GM18951 (cell line): ENCODE results near the gene SEPTIN3.

ENCODE experiments used
- POLR2A ChIP-seq: IDR thresholded peaks from 4 replicates; pipeline ENCODE4 v1.6.1; 2011; ENCODE audit warnings: mild to moderate bottlenecking; ENCODE audit not compliant: insufficient read length, insufficient read depth; ENCODE audit errors: extremely low read depth
- in situ Hi-C: fragments of 300-500 bp; cut with MboI; formaldehyde crosslinking; loops from one replicate; pipeline ENCODE4 v1.12.0; 2022; ENCODE audit warnings: low sequenced_read_pairs, mixed read lengths, inconsistent platforms; ENCODE audit not compliant: unreplicated experiment

SEPTIN3 gene

GRCh38 chr22:41932353-41932752, 36.9 kb upstream of the SEPTIN3 start:
- TF ChIP-seq POLR2A, result peak; percentile 15
- in situ Hi-C loops, result no loop called here

DNA sequence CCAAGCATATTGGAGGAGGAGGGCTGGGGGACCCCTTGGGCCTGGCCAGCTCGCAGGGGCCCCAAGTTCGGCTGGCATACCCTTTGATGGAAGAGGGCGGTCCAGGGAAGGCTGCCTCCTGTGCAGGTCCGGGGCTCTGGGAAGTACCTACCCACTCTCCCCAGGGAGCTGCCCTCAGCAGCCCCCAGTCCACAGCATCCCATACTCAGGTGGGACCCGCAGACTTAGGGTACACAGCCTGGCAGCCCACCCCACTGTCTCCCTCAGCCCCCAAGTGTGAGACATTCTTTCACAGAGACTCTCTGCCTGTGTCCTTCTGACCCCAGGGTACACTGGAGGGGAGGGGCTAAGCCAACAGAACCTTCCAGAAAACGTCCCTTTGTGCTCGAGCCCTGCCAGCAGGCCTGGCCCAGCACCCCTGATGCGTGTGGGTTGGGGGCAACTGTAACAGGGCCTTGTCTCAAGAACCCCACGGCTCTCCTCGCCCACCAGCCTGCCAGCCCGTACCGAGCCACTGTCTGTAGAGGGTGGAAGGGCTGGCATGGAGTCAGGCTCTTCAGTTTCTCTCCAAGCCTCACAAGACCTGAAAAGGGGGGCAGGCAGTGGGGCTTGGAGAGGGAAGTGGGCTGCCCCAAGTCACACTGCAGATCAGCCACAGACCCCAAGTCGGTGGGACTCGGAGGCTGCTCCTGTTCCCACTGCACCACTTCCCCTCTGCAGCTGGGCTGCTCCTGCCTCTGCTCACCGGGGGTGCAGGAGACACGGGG, 35.6 kb upstream of the SEPTIN3 start:
- TF ChIP-seq POLR2A, result no peak
- in situ Hi-C loops, result no loop called here

DNA sequence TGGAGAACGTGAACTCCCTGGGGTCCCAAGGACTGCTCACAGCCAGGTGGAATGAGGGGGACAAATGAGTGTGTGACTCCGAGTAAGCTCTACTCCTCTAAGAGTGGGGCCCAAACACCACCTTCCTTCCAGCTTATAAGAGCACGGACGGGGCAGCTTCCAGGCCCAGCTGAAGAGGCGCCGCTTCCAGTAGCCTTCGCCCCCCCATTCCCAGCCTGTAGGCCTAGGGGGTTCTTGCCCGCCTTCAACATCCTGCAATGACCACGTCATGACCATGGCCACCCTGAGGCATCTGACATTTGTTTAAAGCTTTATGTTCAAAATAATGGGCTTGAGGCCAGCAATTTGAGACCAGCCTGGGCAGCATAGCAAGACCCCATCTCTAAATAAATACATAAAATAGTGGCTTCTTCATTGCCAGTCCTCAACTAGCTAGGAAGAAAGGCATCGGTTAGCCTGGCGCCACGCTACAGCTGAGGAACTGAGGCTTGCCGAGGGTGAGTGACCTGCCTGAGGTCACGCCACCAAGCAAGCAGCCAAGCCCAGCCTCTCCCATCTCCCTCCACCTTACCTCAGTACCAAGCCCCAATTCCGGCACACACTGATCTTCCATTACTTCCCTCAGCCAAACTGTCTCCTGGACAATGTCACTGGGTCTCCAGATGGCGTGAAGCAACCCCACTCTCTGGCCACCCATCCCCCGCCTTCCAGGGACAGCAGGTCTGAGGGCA, 34.8 kb upstream of the SEPTIN3 start:
- in situ Hi-C loops, result no loop called here
- no peak for TF ChIP-seq POLR2A

- no peak for TF ChIP-seq POLR2A
- in situ Hi-C loops, result no loop called here
Observed at GRCh38 chr22:41935015-41935351, 34.3 kb upstream of the SEPTIN3 start.

DNA sequence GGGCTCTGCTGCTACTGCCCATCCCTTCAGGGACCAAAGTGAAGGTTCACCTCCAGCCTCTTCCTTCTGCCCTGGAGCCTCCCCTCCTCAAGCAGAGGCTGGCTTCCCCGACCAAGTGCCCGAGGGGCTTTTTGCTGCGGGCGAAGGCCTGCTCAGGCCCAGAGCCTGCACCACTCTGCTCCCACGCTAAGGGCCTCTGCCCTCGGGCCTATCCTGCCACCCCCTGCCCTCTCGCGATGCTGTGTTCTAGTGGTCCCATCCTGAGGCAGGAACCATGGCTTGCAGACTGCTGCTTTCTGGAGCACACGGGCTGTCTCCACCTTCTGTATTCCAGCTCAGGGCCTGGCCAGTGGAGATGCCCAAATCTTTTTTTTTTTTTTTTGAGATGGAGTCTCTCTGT, 33.7 kb upstream of the SEPTIN3 start:
- in situ Hi-C loops, result no loop called here
- TF ChIP-seq POLR2A, result peak; percentile 32

- peak; percentile 21 for TF ChIP-seq POLR2A
- in situ Hi-C loops, result no loop called here
Observed at GRCh38 chr22:41936894-41937169, 32.4 kb upstream of the SEPTIN3 start.

- peak; percentile 74 for TF ChIP-seq POLR2A
- in situ Hi-C loops, result loop anchor here (5.0 to 10.0 kb wide), 2 partner anchors 125 to 243 kb away; partner anchors contain the start of gene MEI1
Observed at GRCh38 chr22:41939981-41940831, 29.0 kb upstream of the SEPTIN3 start.

DNA sequence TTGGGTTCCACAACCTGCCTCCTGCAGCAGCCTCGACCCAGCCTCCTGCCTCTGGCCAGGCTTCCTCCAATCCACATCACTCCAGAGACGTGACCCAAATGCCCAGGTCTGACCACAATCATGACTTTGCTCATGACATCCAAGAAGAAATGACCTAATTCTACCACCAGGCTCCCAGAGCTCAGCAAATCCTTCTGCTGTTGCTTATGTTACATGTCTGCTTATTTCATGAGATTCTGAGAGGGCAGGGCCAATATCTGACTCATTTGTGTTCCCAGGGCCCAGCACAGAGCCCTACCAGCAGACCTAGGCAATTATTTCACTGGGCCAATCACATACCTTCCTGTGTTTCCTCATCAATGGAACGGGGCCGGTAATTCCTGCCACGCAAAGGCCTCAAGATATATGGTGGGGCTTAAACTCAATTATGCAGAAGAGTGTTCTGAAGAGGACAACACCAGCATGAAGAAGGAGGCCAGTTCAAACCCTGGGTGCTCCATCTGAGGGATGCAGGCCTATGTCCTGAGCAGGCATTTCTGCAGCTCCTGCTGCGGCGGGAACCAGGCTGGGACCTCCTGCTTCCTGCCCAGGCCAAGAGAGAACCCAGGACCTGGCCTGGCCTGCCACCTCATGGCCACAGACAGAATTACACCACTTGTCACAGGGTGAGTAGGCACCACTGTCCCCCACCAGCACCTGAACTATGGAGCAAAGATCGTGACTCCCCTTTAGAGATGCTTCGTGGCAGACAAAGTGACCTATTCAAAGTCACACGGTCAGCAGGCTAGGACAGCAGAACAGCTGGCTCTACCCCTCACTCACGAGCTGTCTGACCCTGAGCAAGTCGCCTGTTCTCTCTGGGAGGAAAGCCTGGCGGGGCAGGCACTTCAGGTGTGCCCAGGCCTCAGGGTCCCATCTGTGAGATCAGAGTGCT, 28.1 kb upstream of the SEPTIN3 start:
- TF ChIP-seq POLR2A, result peak; percentile 20
- in situ Hi-C loops, result loop anchor here (5.0 to 10.0 kb wide), 2 partner anchors 126 to 244 kb away; partner anchors contain the start of gene MEI1

DNA sequence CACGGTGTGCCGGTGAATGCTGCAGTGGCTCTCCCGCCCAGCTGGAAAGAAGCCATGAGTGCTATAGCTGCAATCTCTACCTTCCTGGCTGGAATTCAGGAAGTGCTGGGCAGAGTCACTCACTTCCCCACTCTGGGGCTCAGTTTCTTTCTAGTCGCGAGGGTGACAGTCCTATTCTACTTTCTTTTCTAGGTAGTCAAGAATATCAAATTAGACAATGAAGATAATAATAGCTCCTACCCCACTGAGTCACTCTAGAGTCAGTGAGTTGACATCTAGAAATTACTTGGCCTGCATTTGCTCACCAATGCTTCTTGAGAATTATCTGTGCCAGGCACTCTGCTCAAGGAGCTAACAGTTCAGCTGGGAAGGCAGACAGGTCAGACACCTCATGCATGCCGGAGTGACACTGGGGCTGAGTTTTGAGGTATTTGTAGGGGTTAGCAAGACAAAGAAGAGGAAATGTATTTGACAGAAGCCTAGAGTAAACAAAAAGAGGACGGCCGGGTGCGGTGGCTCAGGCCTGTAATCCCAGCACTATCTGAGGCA, 25.5 kb upstream of the SEPTIN3 start:
- in situ Hi-C loops, result loop anchor here (5.0 to 10.0 kb wide), 2 partner anchors 129 to 246 kb away; partner anchors contain the start of gene MEI1
- TF ChIP-seq POLR2A, result no peak

DNA sequence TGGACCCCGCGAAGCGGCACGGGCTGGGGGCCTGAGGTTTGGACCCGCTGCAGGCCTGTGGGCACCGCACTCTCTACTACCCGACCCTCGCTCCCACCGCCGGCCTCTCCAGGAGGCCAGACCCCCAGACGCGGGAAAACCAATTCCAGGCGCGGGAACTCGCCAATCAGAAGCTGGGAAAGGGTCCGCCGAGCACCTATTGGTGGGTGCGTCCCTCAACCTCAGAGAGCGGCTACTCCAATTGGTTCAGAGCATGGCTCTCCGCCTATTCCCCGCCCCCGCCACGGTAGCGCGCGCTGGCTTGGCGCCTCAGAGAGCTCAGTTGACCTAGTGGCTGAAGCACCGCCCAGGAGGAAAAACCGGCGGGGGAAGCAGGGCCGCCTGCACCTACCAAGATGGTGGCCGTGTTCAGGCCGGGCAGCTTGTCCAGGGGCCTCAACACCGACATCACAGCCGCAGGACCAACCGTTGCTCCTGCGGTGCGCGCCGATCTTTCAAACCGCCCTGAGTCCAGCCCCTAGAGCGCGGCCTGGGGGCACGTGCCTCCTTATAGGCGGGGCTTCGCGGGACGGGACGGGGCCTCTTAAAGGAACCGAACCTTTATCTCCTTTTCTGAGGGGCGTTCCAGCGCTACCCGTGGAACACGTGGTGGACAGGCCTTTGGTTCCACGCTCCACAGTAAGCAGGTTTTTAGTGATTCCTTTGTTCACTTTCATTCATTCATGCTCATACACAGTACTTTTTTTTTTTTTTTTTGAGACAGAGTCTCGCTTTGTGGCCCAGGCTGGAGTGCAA, 22.4 kb upstream of the SEPTIN3 start, which contains the start of gene CENPM:
Gene CENPM (minus strand): TSS at position 524 of the 795 bp plus-strand sequence. CDS start 76 bp downstream, at position 448.
- in situ Hi-C loops, result loop anchor here (10.0 kb wide), 1 partner anchor 132 kb away; no protein-coding TSS in a partner anchor
- peak; percentile 67 for TF ChIP-seq POLR2A

DNA sequence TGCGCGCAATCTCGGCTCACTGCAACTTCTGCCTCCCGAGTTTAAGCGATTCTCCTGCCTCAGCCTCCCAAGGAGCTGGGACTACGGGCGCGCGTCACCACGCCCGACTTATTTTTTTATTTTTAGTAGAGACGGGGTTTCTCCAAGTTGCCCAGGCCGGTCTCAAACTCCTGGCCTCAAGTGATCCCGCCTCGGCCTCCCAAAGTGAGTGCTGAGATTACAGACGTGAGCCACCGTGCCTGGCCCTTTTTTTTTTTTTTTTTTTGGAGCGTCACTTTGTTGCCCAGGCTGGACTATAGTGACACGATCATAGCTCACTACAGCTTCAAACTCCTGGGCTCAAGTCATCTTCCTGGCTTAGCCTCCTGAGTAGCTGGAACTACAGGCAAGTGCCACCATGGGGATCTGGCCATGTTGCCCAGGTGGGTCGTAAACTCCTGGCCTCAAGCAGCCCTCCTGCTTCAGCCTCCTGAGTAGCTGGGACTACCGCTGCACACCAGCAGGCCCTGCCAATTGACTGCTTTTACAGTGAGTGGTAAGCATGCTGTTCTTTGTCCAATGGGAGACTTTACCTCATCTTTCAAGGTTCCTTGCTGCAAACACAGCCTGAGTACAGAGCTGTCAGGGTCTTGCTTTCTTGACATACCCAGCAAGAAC, 21.7 kb upstream of the SEPTIN3 start:
- in situ Hi-C loops, result loop anchor here (10.0 kb wide), 1 partner anchor 133 kb away; no protein-coding TSS in a partner anchor
- no peak for TF ChIP-seq POLR2A
